HG03457 (cell line): ENCODE results near the gene ICOS.
A peak's percentile ranks its signal among the peaks of the same experiment; 100 is the strongest.
"Not testable (repeated sequence)": the region's sequence is repeated elsewhere in the genome, so short reads cannot be mapped to it uniquely, and the experiment has no call there.

Source experiments
- ATAC-seq: cut with Tn5 transposase; IDR thresholded peaks from one replicate; pipeline ENCODE4 v1.9.1; 2021; ENCODE audit warnings: moderate number of reproducible peaks; ENCODE audit not compliant: unreplicated experiment

ICOS gene

GRCh38 chr2:203973000-203973399 is 36.4 kb downstream of the ICOS start:
- ATAC-seq = peak; percentile 65

- ATAC-seq = no peak
These were observed 37.1 kb downstream of the ICOS start for GRCh38 chr2:203973676-203974075.

- no peak for ATAC-seq
These were observed 39.3 kb downstream of the ICOS start for GRCh38 chr2:203975912-203976311.

- ATAC-seq = no peak
These were observed 45.7 kb downstream of the ICOS start for GRCh38 chr2:203982276-203982675.

- no peak for ATAC-seq
These were observed 46.6 kb downstream of the ICOS start for GRCh38 chr2:203983064-203983715.

- ATAC-seq = not testable (repeated sequence)
These were observed 49.4 kb downstream of the ICOS start for GRCh38 chr2:203985978-203986377.

GRCh38 chr2:203987959-203988358 is 51.4 kb downstream of the ICOS start:
- ATAC-seq = no peak

GRCh38 chr2:203988500-203989260 is 52.1 kb downstream of the ICOS start:
- no peak for ATAC-seq

- ATAC-seq = no peak
These were observed 53.0 kb downstream of the ICOS start for GRCh38 chr2:203989521-203989920.

GRCh38 chr2:203992509-203992908 is 55.9 kb downstream of the ICOS start:
- no peak for ATAC-seq

- no peak for ATAC-seq
These were observed 56.4 kb downstream of the ICOS start for GRCh38 chr2:203993011-203993410.

- ATAC-seq = no peak
These were observed 57.0 kb downstream of the ICOS start for GRCh38 chr2:203993560-203993959.

- ATAC-seq = peak; percentile 35
These were observed 58.2 kb downstream of the ICOS start for GRCh38 chr2:203994735-203995134.

GRCh38 chr2:203996692-203997091 is 60.1 kb downstream of the ICOS start:
- ATAC-seq = no peak

GRCh38 chr2:203997481-203997880 is 60.9 kb downstream of the ICOS start:
- peak; percentile 45 for ATAC-seq

GRCh38 chr2:203997980-203998809 is 61.6 kb downstream of the ICOS start:
- no peak for ATAC-seq

- ATAC-seq = no peak
These were observed 63.3 kb downstream of the ICOS start for GRCh38 chr2:203999835-204000234.

- ATAC-seq = no peak
These were observed 63.9 kb downstream of the ICOS start for GRCh38 chr2:204000446-204000845.

- ATAC-seq = no peak
These were observed 66.9 kb downstream of the ICOS start for GRCh38 chr2:204003276-204003990.

GRCh38 chr2:204004912-204005311 is 68.3 kb downstream of the ICOS start:
- no peak for ATAC-seq
